ENCODE data around the gene NKX1-2. TPM values are rescaled to one million over a fixed set of nuclear protein-coding genes. Genes with fewer than 3 reads are reported as not detected.

The NKX1-2 gene
- total RNA-seq, 6 experiments from 2014 or later: not detected

- Histone ChIP-seq H3K9me3 (no peaks in the 10 kb centered on the region), H3K36me3 (no peaks in the 10 kb centered on the region), H3K4me1 (peaks cover 0 to 11% (median 2%) of the 10 kb centered on the region in 4 donors), H3K27me3 (no peaks in the 10 kb centered on the region), H3K4me3 (no peak overlapping the region), H3K27ac (no peak overlapping the region)
- WGBS (ENCODE audit: insufficient coverage, low coverage, low lambda C conversion rate, missing lambda C conversion rate): 60% methylated on average over 3 of the region's 3 CpGs
- ATAC-seq (no peak), DNase-seq (no peak)
- TF ChIP-seq POLR2A (IDR thresholded peaks at IDR 0.05): no peak
- TF ChIP-seq CTCF (IDR thresholded peaks at IDR 0.05): no peak
- intact Hi-C loops (cut with DNase I): no loop called here
Observed at GRCh38 chr10:124428207-124428777, 21.5 kb downstream of the NKX1-2 start.

- no peaks in the 10 kb centered on the region for H3K27me3 ChIP-seq
- H3K27ac ChIP-seq: peak overlapping the region in 1 of 3 donors; percentile 56
- ATAC-seq: peak; percentile 49 to 75 (median 71)
- WGBS (ENCODE audit: insufficient coverage, low coverage, low lambda C conversion rate, missing lambda C conversion rate): 31% methylated on average over 4 of the region's 4 CpGs
- no peak overlapping the region for H3K4me3 ChIP-seq
- no peak for TF ChIP-seq CTCF (IDR thresholded peaks at IDR 0.05)
- no peak for TF ChIP-seq POLR2A (IDR thresholded peaks at IDR 0.05)
- H3K4me1 ChIP-seq: peaks cover 0 to 11% (median 2%) of the 10 kb centered on the region in 4 donors
- DNase-seq: peak in 1 of 3 donors; percentile 73
- no peaks in the 10 kb centered on the region for H3K9me3 ChIP-seq
- H3K36me3 ChIP-seq: no peaks in the 10 kb centered on the region
- intact Hi-C loops (cut with DNase I): no loop called here
Observed at GRCh38 chr10:124425227-124425962, 24.4 kb downstream of the NKX1-2 start.

- WGBS (ENCODE audit: insufficient coverage, low coverage, low lambda C conversion rate, missing lambda C conversion rate): 73% methylated on average over 5 of the region's 5 CpGs
- Histone ChIP-seq H3K36me3 (no peaks in the 10 kb centered on the region), H3K9me3 (no peaks in the 10 kb centered on the region), H3K4me3 (no peak overlapping the region), H3K4me1 (peaks cover 0 to 11% (median 2%) of the 10 kb centered on the region in 4 donors), H3K27me3 (no peaks in the 10 kb centered on the region), H3K27ac (no peak overlapping the region)
- TF ChIP-seq POLR2A (IDR thresholded peaks at IDR 0.05) (no peak), CTCF (IDR thresholded peaks at IDR 0.05) (no peak)
- intact Hi-C loops (cut with DNase I): no loop called here
- ATAC-seq (no peak), DNase-seq (no peak)
Observed at GRCh38 chr10:124423813-124424212, 26.0 kb downstream of the NKX1-2 start.

GRCh38 chr10:124422742-124423141, 27.1 kb downstream of the NKX1-2 start:
- intact Hi-C loops (cut with DNase I): no loop called here
- H3K4me1 ChIP-seq: peaks cover 0 to 13% (median 2%) of the 10 kb centered on the region in 4 donors
- H3K27me3 ChIP-seq: no peaks in the 10 kb centered on the region

More at GRCh38 chr10:124422742-124423141, 27.1 kb downstream of the NKX1-2 start:
- ATAC-seq (no peak), DNase-seq (no peak)
- Histone ChIP-seq H3K4me3 (no peak overlapping the region), H3K9me3 (no peaks in the 10 kb centered on the region), H3K36me3 (no peaks in the 10 kb centered on the region), H3K27ac (no peak overlapping the region)
- TF ChIP-seq POLR2A (IDR thresholded peaks at IDR 0.05) (no peak), CTCF (IDR thresholded peaks at IDR 0.05) (no peak)
- WGBS (ENCODE audit: insufficient coverage, low coverage, low lambda C conversion rate, missing lambda C conversion rate): 75% methylated on average over 6 of the region's 12 CpGs

Data from right lobe of liver (tissue), 6 donors.